ENCODE measurements around the gene NCKAP5.

DNA sequence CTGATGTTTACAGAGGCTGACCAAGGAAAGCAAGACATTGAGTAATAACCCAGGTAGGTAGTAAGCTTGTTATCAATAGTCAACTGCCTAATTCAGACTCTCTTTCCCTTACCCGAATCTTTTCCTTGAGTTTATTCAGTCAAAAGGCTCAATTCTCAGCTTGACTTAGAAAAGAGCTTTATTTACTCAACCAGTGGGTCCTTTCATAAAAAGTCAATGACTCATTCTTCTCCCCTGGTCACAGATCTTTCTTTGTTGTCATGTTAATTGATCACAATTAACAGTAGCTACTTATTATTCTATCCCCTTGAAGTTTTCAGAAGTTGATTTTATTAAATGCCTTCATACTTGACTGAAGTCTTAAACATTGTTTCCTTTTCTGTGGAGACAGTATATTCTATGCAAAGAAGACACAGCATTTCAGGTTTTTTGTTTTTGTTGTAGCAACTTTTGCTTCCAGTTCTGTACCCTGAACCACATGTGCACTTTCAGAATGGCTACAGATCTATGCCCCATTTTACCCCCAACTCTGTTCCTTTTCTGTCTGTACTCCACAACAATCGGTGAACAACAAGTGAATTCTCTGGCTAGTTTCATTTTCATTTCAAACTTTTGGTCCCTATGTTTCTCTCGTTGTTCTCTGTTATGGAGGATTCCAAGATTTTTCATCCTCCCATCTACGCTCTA lies 428.3 kb downstream of the NCKAP5 start:
- TF ChIP-seq, protein P1, sequence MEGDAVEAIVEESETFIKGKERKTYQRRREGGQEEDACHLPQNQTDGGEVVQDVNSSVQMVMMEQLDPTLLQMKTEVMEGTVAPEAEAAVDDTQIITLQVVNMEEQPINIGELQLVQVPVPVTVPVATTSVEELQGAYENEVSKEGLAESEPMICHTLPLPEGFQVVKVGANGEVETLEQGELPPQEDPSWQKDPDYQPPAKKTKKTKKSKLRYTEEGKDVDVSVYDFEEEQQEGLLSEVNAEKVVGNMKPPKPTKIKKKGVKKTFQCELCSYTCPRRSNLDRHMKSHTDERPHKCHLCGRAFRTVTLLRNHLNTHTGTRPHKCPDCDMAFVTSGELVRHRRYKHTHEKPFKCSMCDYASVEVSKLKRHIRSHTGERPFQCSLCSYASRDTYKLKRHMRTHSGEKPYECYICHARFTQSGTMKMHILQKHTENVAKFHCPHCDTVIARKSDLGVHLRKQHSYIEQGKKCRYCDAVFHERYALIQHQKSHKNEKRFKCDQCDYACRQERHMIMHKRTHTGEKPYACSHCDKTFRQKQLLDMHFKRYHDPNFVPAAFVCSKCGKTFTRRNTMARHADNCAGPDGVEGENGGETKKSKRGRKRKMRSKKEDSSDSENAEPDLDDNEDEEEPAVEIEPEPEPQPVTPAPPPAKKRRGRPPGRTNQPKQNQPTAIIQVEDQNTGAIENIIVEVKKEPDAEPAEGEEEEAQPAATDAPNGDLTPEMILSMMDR (IDR thresholded peaks at IDR 0.05; ENCODE audit: insufficient read depth, low read length) = no peak
- TF ChIP-seq POLR2AphosphoS5 (IDR thresholded peaks at IDR 0.05; ENCODE audit: low read depth) = no peak
- TF ChIP-seq, protein P2, sequence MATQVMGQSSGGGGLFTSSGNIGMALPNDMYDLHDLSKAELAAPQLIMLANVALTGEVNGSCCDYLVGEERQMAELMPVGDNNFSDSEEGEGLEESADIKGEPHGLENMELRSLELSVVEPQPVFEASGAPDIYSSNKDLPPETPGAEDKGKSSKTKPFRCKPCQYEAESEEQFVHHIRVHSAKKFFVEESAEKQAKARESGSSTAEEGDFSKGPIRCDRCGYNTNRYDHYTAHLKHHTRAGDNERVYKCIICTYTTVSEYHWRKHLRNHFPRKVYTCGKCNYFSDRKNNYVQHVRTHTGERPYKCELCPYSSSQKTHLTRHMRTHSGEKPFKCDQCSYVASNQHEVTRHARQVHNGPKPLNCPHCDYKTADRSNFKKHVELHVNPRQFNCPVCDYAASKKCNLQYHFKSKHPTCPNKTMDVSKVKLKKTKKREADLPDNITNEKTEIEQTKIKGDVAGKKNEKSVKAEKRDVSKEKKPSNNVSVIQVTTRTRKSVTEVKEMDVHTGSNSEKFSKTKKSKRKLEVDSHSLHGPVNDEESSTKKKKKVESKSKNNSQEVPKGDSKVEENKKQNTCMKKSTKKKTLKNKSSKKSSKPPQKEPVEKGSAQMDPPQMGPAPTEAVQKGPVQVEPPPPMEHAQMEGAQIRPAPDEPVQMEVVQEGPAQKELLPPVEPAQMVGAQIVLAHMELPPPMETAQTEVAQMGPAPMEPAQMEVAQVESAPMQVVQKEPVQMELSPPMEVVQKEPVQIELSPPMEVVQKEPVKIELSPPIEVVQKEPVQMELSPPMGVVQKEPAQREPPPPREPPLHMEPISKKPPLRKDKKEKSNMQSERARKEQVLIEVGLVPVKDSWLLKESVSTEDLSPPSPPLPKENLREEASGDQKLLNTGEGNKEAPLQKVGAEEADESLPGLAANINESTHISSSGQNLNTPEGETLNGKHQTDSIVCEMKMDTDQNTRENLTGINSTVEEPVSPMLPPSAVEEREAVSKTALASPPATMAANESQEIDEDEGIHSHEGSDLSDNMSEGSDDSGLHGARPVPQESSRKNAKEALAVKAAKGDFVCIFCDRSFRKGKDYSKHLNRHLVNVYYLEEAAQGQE (IDR thresholded peaks at IDR 0.05; ENCODE audit: insufficient replicate concordance, low read depth) = no peak

Data from HL-60 (cell line).